Smooth muscle cell (in vitro differentiated cells): ENCODE data around the gene INPP5D. TPM values are rescaled to one million over a fixed set of nuclear protein-coding genes. Genes with fewer than 3 reads are reported as not detected.

Experiments
- DNase-seq: peaks from one replicate; lab custom pipeline; 2025; ENCODE audit not compliant: unreplicated experiment; lab: John Stamatoyannopoulos, UW
- H2AFZ ChIP-seq: fragments of 200-600 bp; sonication (generic); 2 replicates; pipeline ENCODE4 v1.6.0; 2016; ENCODE audit warnings: antibody characterized with exemption, low read depth, mild to moderate bottlenecking
- H3F3A ChIP-seq: fragments of 200-600 bp; sonication (generic); 2 replicates; pipeline ENCODE4 v1.6.0; 2017; ENCODE audit warnings: antibody characterized with exemption, low read depth
- H3K27ac ChIP-seq: fragments of 200-600 bp; sonication (generic); 2 replicates; pipeline ENCODE4 v1.5.1; 2016; ENCODE audit warnings: low read depth, mild to moderate bottlenecking
- H3K27me3 ChIP-seq: fragments of 200-600 bp; sonication (generic); 2 replicates; pipeline ENCODE4 v1.6.1; 2016; ENCODE audit warnings: low read depth, mild to moderate bottlenecking
- H3K36me3 ChIP-seq: fragments of 200-600 bp; sonication (generic); 2 replicates; pipeline ENCODE4 v1.5.1; 2016; ENCODE audit warnings: low read depth
- H3K4me1 ChIP-seq: fragments of 200-600 bp; sonication (generic); 2 replicates; pipeline ENCODE4 v1.5.1; 2016; ENCODE audit warnings: low read depth
- H3K4me2 ChIP-seq: fragments of 200-600 bp; sonication (generic); 2 replicates; pipeline ENCODE4 v1.6.0; 2016; ENCODE audit warnings: mild to moderate bottlenecking
- H3K4me3 ChIP-seq: fragments of 200-600 bp; sonication (generic); 2 replicates; pipeline ENCODE4 v1.5.1; 2016; ENCODE audit warnings: mild to moderate bottlenecking
- H3K79me2 ChIP-seq: fragments of 200-600 bp; sonication (generic); 2 replicates; pipeline ENCODE4 v1.6.0; 2016; ENCODE audit warnings: low read depth, mild to moderate bottlenecking
- H3K9ac ChIP-seq: fragments of 200-600 bp; sonication (generic); 2 replicates; pipeline ENCODE4 v1.6.0; 2016; ENCODE audit warnings: low read depth
- H3K9me3 ChIP-seq: fragments of 200-600 bp; sonication (generic); replicated peaks from 2 replicates; pipeline ENCODE4 v1.5.1; 2016; ENCODE audit warnings: low read depth
- H4K20me1 ChIP-seq: fragments of 200-600 bp; sonication (generic); 2 replicates; pipeline ENCODE4 v1.6.0; 2016; ENCODE audit warnings: low read depth
- WGBS: methylation state at CpG from one replicate; pipeline ENCODE4 v1.1.7; 2016; ENCODE audit warnings: low lambda C conversion rate; 5-methylcytosine and 5-hydroxymethylcytosine counted together
- polyA plus RNA-seq: library from polyadenylated mRNA; unstranded; fragments of >200 nt; fragmentation: Nextera tagmentation; extraction: Ambion mirVana; gene quantifications from 2 replicates; pipeline ENCODE4 v1.2.1, GENCODE V29; 2016
- total RNA-seq: library from RNA; depleted of rRNA; stranded (reverse); fragments of >200 nt; gene quantifications from 2 replicates; pipeline ENCODE4 v1.2.3, GENCODE V29; 2014
- TF ChIP-seq, protein P1 (sequence below): fragments of 200-600 bp; sonication (generic); IDR thresholded peaks from 2 replicates; pipeline ENCODE4 v1.5.1; 2017; ENCODE audit warnings: borderline replicate concordance, mild to moderate bottlenecking, antibody characterized with exemption; ENCODE audit not compliant: insufficient read depth, poor library complexity, severe bottlenecking

Gene INPP5D
- total and polyA plus RNA-seq, 2 experiments from 2014 or later: 5.6 to 17.8 TPM

DNA sequence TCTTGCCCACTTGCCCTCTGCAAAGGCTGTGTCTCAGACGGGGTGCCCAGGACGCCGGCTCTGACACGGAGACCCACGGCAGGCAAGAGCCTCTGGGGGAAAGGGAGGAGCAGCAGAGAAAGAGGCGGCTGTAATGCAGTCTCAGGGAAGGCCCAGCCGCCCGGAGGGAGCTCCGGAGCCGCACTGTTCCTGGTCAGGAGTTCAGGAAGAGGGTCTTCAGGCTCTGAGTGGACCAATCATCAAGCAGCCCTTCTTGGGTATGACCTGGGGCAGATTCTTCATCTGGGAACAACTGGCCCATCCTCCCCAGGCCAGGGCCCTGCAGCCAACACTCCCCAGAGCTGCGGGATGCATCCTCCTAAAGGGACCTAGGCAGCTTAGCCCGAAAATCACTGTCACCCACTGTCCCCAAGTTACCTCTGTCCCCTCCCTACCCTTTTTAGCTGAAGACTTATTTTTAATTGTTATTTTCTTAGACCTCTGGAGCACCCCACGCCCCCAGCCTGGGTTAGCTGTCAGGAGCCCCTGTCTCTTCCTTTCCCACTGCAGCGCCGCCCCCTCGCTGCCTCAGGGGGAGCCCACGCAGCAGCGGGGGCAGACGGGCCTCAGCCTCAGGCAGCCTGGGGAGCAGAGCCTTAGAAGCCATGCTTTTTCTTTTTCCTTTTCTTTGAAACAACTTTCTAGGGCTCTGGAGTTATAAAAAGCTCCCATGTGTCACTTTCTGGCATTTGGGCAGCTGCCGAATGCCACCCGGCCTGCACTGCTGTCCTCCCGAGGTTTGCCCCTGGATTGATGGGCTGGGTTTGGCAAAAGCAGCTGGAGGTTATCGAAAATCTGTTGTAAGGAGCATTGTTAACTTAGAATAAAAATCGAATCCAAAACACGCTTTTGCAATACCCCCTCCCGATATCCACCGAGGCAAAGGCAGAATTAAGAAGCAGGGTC, 28.3 kb upstream of the INPP5D start:
- H3K9me3 ChIP-seq: no peaks in the 10 kb centered on the region
- H3K36me3 ChIP-seq: no peaks in the 10 kb centered on the region
- H3K4me1 ChIP-seq: peaks cover 6% of the 10 kb centered on the region
- no peak overlapping the region for H3K27ac ChIP-seq
- no peaks in the 10 kb centered on the region for H4K20me1 ChIP-seq
- WGBS: 83% methylated on average over 27 of the region's 27 CpGs
- no peak overlapping the region for H3K4me2 ChIP-seq
- no peak overlapping the region for H3K4me3 ChIP-seq
- H3F3A ChIP-seq: no peaks in the 10 kb centered on the region
- H3K79me2 ChIP-seq: no peaks in the 10 kb centered on the region
- H3K27me3 ChIP-seq: no peaks in the 10 kb centered on the region
- no peak overlapping the region for H3K9ac ChIP-seq
- TF ChIP-seq, protein P1, sequence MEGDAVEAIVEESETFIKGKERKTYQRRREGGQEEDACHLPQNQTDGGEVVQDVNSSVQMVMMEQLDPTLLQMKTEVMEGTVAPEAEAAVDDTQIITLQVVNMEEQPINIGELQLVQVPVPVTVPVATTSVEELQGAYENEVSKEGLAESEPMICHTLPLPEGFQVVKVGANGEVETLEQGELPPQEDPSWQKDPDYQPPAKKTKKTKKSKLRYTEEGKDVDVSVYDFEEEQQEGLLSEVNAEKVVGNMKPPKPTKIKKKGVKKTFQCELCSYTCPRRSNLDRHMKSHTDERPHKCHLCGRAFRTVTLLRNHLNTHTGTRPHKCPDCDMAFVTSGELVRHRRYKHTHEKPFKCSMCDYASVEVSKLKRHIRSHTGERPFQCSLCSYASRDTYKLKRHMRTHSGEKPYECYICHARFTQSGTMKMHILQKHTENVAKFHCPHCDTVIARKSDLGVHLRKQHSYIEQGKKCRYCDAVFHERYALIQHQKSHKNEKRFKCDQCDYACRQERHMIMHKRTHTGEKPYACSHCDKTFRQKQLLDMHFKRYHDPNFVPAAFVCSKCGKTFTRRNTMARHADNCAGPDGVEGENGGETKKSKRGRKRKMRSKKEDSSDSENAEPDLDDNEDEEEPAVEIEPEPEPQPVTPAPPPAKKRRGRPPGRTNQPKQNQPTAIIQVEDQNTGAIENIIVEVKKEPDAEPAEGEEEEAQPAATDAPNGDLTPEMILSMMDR: no peak
- H2AFZ ChIP-seq: no peak overlapping the region
- DNase-seq: no peak

DNA sequence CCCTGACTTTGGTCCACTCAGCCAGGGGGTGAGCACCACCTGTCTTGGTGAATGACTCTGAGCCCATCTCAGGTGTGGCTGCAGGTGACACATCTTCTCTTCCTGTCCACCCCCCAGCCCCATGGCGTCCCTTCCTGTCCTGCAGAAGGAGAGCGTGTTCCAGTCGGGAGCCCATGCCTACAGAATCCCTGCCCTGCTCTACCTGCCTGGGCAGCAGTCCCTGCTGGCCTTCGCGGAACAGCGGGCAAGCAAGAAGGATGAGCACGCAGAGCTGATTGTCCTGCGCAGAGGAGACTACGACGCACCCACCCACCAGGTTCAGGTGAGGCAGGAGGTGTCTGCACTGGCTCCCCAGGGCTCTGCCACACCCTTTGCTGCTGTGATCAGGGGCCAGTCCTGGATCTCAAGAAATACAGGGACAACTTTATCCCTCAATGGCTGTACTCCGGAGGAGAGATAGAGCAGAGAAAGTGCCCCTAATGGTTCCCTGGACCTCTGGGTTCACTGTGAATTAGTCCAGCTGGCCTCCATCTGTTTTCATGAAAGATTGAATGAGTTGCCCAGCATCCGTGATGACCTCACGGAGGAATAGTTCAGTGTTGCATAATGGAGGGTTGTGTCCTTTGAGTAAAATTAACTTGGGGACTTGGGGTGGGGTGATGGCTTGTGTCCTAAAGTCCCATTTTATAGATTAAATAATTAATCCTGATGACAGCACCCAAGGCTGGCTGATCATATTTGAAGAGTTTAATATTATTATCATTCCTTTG, 27.4 kb upstream of the INPP5D start, which contains the start of gene NEU2:
NEU2 (plus strand) TSS at position 122 of the 770 bp plus-strand sequence; CDS start at position 122, 0 bp downstream.
- Histone ChIP-seq H3K27me3 (no peaks in the 10 kb centered on the region), H2AFZ (no peak within 1 kb of the TSS), H3K27ac (no peak within 1 kb of the TSS), H3K4me3 (no peak within 1 kb of the TSS), H3K9ac (no peak within 1 kb of the TSS), H3K9me3 (no peaks in the 10 kb centered on the region), H4K20me1 (no peaks in the 10 kb centered on the region), H3K4me2 (no peak within 1 kb of the TSS), H3K36me3 (no peaks in the 10 kb centered on the region), H3K4me1 (peaks cover 6% of the 10 kb centered on the region), H3F3A (no peaks in the 10 kb centered on the region), H3K79me2 (no peaks in the 10 kb centered on the region)
- TF ChIP-seq, protein P1: no peak
- 97% methylated on average over 13 of the region's 13 CpGs for WGBS
- DNase-seq: no peak

- peaks cover 6% of the 10 kb centered on the region for H3K4me1 ChIP-seq
- no peak for DNase-seq
- H3K9ac ChIP-seq: no peak overlapping the region
- no peak overlapping the region for H2AFZ ChIP-seq
- H4K20me1 ChIP-seq: no peaks in the 10 kb centered on the region
- H3F3A ChIP-seq: no peaks in the 10 kb centered on the region
- no peaks in the 10 kb centered on the region for H3K9me3 ChIP-seq
- H3K4me3 ChIP-seq: no peak overlapping the region
- no peaks in the 10 kb centered on the region for H3K36me3 ChIP-seq
- H3K27ac ChIP-seq: no peak overlapping the region
- TF ChIP-seq, protein P1: no peak
- H3K27me3 ChIP-seq: no peaks in the 10 kb centered on the region
- 90% methylated on average over 9 of the region's 9 CpGs for WGBS
- H3K79me2 ChIP-seq: no peaks in the 10 kb centered on the region
- no peak overlapping the region for H3K4me2 ChIP-seq
These were observed 26.5 kb upstream of the INPP5D start for GRCh38 chr2:233033672-233034071.
